ENCODE measurements around the gene NAA40. TPM values are rescaled to one million over a fixed set of nuclear protein-coding genes. Genes with fewer than 3 reads are reported as not detected.

Gene NAA40
- polyA plus RNA-seq (2014; cell fraction: cytosol; rRNA removed): 65.1 and 69.4 TPM in 2 replicates
- 88.4 and 112 TPM in 2 replicates for polyA plus RNA-seq (2014; cell fraction: nucleus; rRNA removed)

- DNase-seq (ENCODE audit: low spot score): peak; percentile 97
These were observed at the start of gene NAA40 for GRCh38 chr11:63938479-63939396. NAA40 (plus strand) TSS chr11:63939002; CDS start chr11:63939097, 95 bp downstream.

- no peak for DNase-seq (ENCODE audit: low spot score)
These were observed 49.5 kb upstream of the NAA40 start for GRCh38 chr11:63889344-63889743.

- no peak for DNase-seq (ENCODE audit: low spot score)
These were observed 48.4 kb upstream of the NAA40 start for GRCh38 chr11:63890368-63890767.

GRCh38 chr11:63892228-63892627, 46.6 kb upstream of the NAA40 start:
- DNase-seq (ENCODE audit: low spot score): no peak

- DNase-seq (ENCODE audit: low spot score): no peak
These were observed 45.4 kb upstream of the NAA40 start for GRCh38 chr11:63893355-63893754.

GRCh38 chr11:63896071-63896470, 42.7 kb upstream of the NAA40 start:
- DNase-seq (ENCODE audit: low spot score): no peak

GRCh38 chr11:63897459-63898146, 41.2 kb upstream of the NAA40 start:
- DNase-seq (ENCODE audit: low spot score): no peak

GRCh38 chr11:63901660-63902059, 37.1 kb upstream of the NAA40 start:
- no peak for DNase-seq (ENCODE audit: low spot score)

GRCh38 chr11:63903884-63904283, 34.9 kb upstream of the NAA40 start:
- no peak for DNase-seq (ENCODE audit: low spot score)

GRCh38 chr11:63904743-63905142, 34.1 kb upstream of the NAA40 start:
- DNase-seq (ENCODE audit: low spot score): no peak

- DNase-seq (ENCODE audit: low spot score): no peak
These were observed 33.6 kb upstream of the NAA40 start for GRCh38 chr11:63905179-63905578.

- DNase-seq (ENCODE audit: low spot score): no peak
These were observed 32.7 kb upstream of the NAA40 start for GRCh38 chr11:63906087-63906486.

- no peak for DNase-seq (ENCODE audit: low spot score)
These were observed 32.2 kb upstream of the NAA40 start for GRCh38 chr11:63906585-63906984.

GRCh38 chr11:63907063-63907462, 31.7 kb upstream of the NAA40 start:
- peak; percentile 67 for DNase-seq (ENCODE audit: low spot score)

- no peak for DNase-seq (ENCODE audit: low spot score)
These were observed 30.8 kb upstream of the NAA40 start for GRCh38 chr11:63907808-63908530.

GRCh38 chr11:63908631-63909401, 30.0 kb upstream of the NAA40 start:
- DNase-seq (ENCODE audit: low spot score): no peak

GRCh38 chr11:63909591-63910506, 29.0 kb upstream of the NAA40 start:
- peak; percentile 96 for DNase-seq (ENCODE audit: low spot score)

GRCh38 chr11:63910675-63911074, 28.1 kb upstream of the NAA40 start:
- no peak for DNase-seq (ENCODE audit: low spot score)

GRCh38 chr11:63911440-63911839, 27.4 kb upstream of the NAA40 start:
- no peak for DNase-seq (ENCODE audit: low spot score)

- DNase-seq (ENCODE audit: low spot score): no peak
These were observed 26.9 kb upstream of the NAA40 start for GRCh38 chr11:63911876-63912275.

Data from SK-N-DZ (cell line).